Ishikawa (cell line): Measurements from ENCODE around the gene CCDC88C.

ENCODE experiments used
- CEBPB ChIP-seq: IDR thresholded peaks from 2 replicates; pipeline ENCODE4 v1.6.1; 2012
- CREB1 ChIP-seq: IDR thresholded peaks from 2 replicates; pipeline ENCODE4 v1.6.1; 2012; ENCODE audit warnings: low read depth
- EGR1 ChIP-seq: IDR thresholded peaks from 2 replicates; pipeline ENCODE4 v1.6.1; 2012
- EP300 ChIP-seq: IDR thresholded peaks from 2 replicates; pipeline ENCODE4 v1.6.1; 2012; ENCODE audit warnings: borderline replicate concordance
- FOXM1 ChIP-seq: IDR thresholded peaks from 2 replicates; pipeline ENCODE4 v1.6.1; 2012; ENCODE audit warnings: low read depth, borderline replicate concordance
- MAX ChIP-seq: IDR thresholded peaks from 2 replicates; pipeline ENCODE4 v1.6.1; 2012
- NFIC ChIP-seq: IDR thresholded peaks from 2 replicates; pipeline ENCODE4 v1.6.1; 2012
- RAD21 ChIP-seq: IDR thresholded peaks from 2 replicates; pipeline ENCODE4 v1.6.1; 2012; ENCODE audit warnings: low read depth
- TAF1 ChIP-seq: IDR thresholded peaks from 2 replicates; pipeline ENCODE4 v1.6.1; 2012; ENCODE audit warnings: low read depth, mild to moderate bottlenecking
- TCF12 ChIP-seq: IDR thresholded peaks from 2 replicates; pipeline ENCODE4 v1.6.1; 2012; ENCODE audit warnings: low read depth
- TEAD4 ChIP-seq: IDR thresholded peaks from 2 replicates; pipeline ENCODE4 v1.6.1; 2012
- USF1 ChIP-seq: IDR thresholded peaks from 2 replicates; pipeline ENCODE4 v1.6.1; 2012
- YY1 ChIP-seq: IDR thresholded peaks from 2 replicates; pipeline ENCODE4 v1.6.1; 2012; ENCODE audit warnings: low read depth
- ZBTB7A ChIP-seq: IDR thresholded peaks from 2 replicates; pipeline ENCODE4 v1.6.1; 2012; ENCODE audit warnings: low read depth
- TF ChIP-seq, protein P1 (sequence below): IDR thresholded peaks from 2 replicates; pipeline ENCODE4 v1.6.1; 2012; ENCODE audit warnings: low read depth, mild to moderate bottlenecking

CCDC88C gene

DNA sequence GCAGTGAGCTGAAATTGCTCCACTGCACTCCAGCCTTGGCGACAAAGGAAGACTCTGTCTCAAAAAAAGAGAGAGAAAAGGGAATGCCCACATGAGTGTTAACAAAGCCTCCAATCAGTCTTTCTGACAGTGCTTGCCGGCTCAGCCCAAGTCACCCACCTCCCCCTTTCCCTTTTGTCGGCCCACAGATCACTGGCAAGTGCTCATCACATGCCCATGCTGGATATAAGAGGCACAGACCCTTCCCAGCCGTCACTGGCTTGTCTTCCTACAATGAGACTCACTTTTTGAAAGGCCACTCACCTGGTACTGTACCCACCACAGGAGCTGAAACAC is 70.8 kb downstream of the CCDC88C start:
- no peak for TF ChIP-seq FOXM1

DNA sequence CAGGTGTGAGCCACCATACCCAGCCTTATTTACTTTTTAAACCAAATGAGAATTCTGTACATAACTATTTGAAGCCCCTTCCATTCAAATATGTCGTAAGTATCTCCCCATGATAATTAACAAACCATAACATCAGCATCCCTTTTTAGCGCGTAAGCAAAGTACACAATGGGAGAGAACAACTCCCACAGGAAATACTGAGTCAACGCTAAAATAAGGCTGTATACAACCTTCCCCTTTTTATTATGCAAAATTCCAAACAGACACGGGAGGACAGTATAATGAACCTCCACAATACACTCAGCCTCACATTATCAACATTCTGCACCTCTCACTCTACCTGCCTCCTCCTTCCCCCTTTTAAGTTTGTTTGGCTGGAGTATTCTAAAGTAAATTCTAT is 73.5 kb downstream of the CCDC88C start:
- no peak for TF ChIP-seq EP300
- TF ChIP-seq YY1, result no peak
- no peak for TF ChIP-seq TAF1
- no peak for TF ChIP-seq CREB1
- no peak for TF ChIP-seq FOXM1
- no peak for TF ChIP-seq RAD21
- TF ChIP-seq CEBPB, result no peak
- TF ChIP-seq, protein P1, sequence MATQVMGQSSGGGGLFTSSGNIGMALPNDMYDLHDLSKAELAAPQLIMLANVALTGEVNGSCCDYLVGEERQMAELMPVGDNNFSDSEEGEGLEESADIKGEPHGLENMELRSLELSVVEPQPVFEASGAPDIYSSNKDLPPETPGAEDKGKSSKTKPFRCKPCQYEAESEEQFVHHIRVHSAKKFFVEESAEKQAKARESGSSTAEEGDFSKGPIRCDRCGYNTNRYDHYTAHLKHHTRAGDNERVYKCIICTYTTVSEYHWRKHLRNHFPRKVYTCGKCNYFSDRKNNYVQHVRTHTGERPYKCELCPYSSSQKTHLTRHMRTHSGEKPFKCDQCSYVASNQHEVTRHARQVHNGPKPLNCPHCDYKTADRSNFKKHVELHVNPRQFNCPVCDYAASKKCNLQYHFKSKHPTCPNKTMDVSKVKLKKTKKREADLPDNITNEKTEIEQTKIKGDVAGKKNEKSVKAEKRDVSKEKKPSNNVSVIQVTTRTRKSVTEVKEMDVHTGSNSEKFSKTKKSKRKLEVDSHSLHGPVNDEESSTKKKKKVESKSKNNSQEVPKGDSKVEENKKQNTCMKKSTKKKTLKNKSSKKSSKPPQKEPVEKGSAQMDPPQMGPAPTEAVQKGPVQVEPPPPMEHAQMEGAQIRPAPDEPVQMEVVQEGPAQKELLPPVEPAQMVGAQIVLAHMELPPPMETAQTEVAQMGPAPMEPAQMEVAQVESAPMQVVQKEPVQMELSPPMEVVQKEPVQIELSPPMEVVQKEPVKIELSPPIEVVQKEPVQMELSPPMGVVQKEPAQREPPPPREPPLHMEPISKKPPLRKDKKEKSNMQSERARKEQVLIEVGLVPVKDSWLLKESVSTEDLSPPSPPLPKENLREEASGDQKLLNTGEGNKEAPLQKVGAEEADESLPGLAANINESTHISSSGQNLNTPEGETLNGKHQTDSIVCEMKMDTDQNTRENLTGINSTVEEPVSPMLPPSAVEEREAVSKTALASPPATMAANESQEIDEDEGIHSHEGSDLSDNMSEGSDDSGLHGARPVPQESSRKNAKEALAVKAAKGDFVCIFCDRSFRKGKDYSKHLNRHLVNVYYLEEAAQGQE, result no peak
- no peak for TF ChIP-seq ZBTB7A
- TF ChIP-seq USF1, result no peak
- TF ChIP-seq NFIC, result no peak
- no peak for TF ChIP-seq EGR1
- TF ChIP-seq TEAD4, result no peak
- TF ChIP-seq TCF12, result no peak

DNA sequence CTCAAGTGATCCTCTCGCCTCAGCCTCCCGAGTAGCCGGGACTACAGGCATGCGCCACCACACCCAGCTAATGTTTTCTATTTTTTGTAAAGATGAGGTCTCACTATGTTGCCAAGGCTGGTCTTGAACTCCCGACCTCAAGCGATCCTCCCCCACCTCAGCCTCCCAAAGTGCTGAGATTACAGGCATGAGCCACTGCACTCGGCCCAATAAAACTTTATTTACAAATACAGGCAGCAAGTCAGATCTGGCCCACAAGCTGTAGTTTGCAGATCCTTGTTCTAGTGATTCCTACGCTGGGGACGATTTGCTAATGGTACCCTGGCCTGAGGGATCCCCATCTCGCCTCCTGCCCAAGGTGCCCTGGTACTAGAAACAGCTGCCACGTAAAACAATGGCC is 74.6 kb downstream of the CCDC88C start:
- TF ChIP-seq YY1 (no peak), TEAD4 (no peak), EGR1 (no peak)
- TF ChIP-seq, protein P1, result no peak

- TF ChIP-seq NFIC, result no peak
- TF ChIP-seq TCF12, result no peak
- no peak for TF ChIP-seq FOXM1
- TF ChIP-seq, protein P1, result no peak
- no peak for TF ChIP-seq CEBPB
- no peak for TF ChIP-seq ZBTB7A
- TF ChIP-seq RAD21, result no peak
- no peak for TF ChIP-seq CREB1
- TF ChIP-seq EGR1, result no peak
- TF ChIP-seq MAX, result no peak
- no peak for TF ChIP-seq USF1
- TF ChIP-seq TAF1, result no peak
- no peak for TF ChIP-seq YY1
- TF ChIP-seq TEAD4, result no peak
- no peak for TF ChIP-seq EP300
These were observed 75.3 kb downstream of the CCDC88C start for GRCh38 chr14:91342206-91342760.

GRCh38 chr14:91341751-91342154 is 75.9 kb downstream of the CCDC88C start:
- TF ChIP-seq FOXM1, result no peak
- no peak for TF ChIP-seq EGR1
- TF ChIP-seq MAX, result no peak
- no peak for TF ChIP-seq CREB1
- no peak for TF ChIP-seq YY1
- TF ChIP-seq RAD21, result no peak
- no peak for TF ChIP-seq CEBPB
- TF ChIP-seq TAF1, result no peak
- TF ChIP-seq TCF12, result no peak
- no peak for TF ChIP-seq EP300
- TF ChIP-seq, protein P1, result no peak
- no peak for TF ChIP-seq ZBTB7A
- TF ChIP-seq USF1, result no peak
- TF ChIP-seq NFIC, result no peak
- TF ChIP-seq TEAD4, result no peak
